ENCODE measurements around the gene VSX1.
A peak's percentile ranks its signal among the peaks of the same experiment; 100 is the strongest.

The VSX1 gene

DNA sequence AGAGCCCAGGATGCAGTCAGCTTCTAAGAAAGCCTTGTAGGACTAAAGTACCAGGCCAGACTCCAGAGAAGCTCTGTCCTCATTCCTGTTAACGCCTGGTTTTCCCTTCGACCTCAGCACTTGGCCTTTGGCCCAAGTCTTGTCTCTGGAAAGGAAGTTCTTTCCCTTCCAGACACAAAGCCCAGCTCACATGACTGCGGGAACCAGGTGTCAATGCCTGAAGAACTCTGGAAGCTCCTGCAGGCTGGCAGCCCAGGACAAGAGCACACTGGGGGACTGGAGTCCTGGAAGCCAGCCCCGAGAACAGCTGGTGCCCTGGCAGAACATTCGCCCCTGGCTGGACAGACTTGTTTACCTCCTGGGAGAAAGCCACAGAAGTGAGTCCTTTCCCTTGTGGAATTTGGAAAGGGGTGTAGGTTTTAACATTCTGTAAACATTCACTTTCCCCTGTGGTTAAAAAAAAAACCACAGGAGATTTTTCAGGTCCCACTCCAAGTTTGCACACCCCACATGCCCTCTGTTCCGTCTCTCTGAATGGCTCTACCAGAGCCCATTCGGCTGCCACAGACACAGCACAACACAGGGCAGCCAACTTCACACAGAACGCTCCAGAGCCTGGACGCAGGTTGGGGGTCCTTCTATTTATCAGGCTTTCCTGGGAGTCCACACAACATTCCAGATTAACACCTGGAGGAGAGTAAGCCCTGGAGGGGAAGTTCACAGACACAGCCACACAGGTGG is 42.1 kb downstream of the VSX1 start:
- in situ Hi-C loops (cut with MboI; ENCODE audit: low sequenced_read_pairs): no loop called here
- Histone ChIP-seq H3K27me3 (ENCODE audit: low read depth) (no peaks in the 10 kb centered on the region), H3K9me3 (no peaks in the 10 kb centered on the region), H3K4me3 (no peak overlapping the region), H3K36me3 (replicated peaks) (no peaks in the 10 kb centered on the region), H3K4me1 (no peaks in the 10 kb centered on the region)
- DNase-seq (ENCODE audit: low spot score in 2 of 2): no peak

DNA sequence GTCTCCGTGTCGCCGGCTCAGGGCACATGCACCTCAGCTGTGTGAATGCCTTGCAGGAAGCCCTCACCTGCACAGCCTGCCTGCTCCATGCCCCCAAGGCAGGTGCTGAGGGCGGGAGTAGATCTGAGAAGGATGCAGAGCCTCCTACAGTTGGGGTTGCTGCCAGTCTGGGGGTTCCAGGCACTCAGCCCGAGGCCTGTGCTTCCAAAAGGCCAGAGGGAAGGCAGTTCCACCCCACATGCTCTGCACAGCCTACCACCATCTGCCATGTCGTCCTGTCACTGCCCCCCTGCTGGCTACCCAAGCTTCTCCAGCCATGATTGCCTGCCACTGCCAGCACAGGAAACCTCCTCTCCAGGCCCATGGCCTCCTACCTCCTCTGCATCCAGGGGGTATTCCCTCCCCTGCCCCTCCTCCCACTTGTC is 43.3 kb downstream of the VSX1 start:
- H3K4me3 ChIP-seq: no peak overlapping the region
- in situ Hi-C loops (cut with MboI; ENCODE audit: low sequenced_read_pairs): no loop called here

DNA sequence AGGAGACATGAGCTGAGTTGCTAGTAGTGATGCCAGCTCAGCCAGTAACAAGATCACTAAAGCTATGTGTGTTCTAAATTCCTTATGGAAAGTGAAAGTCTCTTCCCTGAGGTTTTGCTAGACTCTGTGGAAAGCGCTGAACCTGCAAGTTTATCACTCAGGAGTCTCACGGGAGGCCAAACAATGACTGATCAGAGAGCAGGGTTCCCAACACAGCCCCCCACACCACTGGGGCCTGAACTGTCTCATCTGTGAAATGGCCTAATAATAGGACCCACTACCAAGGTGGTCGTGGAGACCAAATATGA is 43.9 kb downstream of the VSX1 start:
- DNase-seq (ENCODE audit: low spot score in 2 of 2): no peak
- H3K36me3 ChIP-seq (replicated peaks): no peaks in the 10 kb centered on the region
- no peaks in the 10 kb centered on the region for H3K9me3 ChIP-seq
- H3K4me1 ChIP-seq: peaks cover 3% of the 10 kb centered on the region
- in situ Hi-C loops (cut with MboI; ENCODE audit: low sequenced_read_pairs): no loop called here
- no peaks in the 10 kb centered on the region for H3K27me3 ChIP-seq (ENCODE audit: low read depth)
- H3K4me3 ChIP-seq: no peak overlapping the region

More for the DNA sequence above, 43.3 kb downstream of the VSX1 start:
- Histone ChIP-seq H3K9me3 (no peaks in the 10 kb centered on the region), H3K27me3 (ENCODE audit: low read depth) (no peaks in the 10 kb centered on the region), H3K4me1 (no peaks in the 10 kb centered on the region), H3K36me3 (replicated peaks) (no peaks in the 10 kb centered on the region)
- DNase-seq (ENCODE audit: low spot score in 2 of 2): no peak

DNA sequence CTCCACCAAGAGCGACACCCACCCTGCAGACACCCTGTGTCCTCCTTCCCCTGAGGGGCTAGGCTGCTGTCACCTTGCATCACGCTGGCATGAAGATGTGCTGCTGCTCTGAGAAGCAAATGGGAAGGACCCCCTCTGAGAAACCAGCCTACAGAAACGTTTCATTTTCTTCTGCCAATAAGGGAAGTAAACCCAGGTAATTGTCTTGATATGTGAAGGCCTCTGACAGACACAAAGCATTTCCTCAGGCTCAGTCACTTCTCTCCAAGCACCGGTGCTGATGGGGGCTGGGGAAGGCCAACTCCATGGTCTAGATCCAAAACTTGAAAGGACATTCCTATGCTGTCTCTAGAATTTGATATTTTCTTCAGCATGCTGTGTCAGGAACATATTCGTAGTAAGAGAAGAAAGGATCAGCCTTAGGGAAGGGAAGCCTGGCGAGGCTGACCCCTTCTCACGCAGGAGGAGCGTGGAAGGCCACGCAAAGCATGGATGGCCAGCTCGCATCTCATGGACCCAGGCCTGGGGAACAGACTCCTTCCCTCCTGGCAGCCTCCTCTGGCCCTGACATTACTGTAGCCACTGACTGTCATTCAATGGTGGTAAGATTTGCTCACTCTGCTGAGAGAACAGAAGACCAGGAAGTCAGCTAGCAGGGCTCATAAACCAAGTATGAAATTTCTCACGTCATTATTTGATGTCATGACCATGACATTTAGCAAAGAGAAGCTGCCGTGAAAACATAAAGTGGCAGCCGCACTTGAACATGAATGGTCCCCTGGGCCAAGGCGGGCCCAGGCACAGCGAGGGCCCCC is 44.4 kb downstream of the VSX1 start:
- H3K27me3 ChIP-seq (ENCODE audit: low read depth): no peaks in the 10 kb centered on the region
- no peaks in the 10 kb centered on the region for H3K36me3 ChIP-seq (replicated peaks)
- no peak overlapping the region for H3K4me3 ChIP-seq
- no peak for DNase-seq (ENCODE audit: low spot score in 2 of 2)
- no peaks in the 10 kb centered on the region for H3K9me3 ChIP-seq
- H3K4me1 ChIP-seq: peaks cover 9% of the 10 kb centered on the region
- in situ Hi-C loops (cut with MboI; ENCODE audit: low sequenced_read_pairs): no loop called here

DNA sequence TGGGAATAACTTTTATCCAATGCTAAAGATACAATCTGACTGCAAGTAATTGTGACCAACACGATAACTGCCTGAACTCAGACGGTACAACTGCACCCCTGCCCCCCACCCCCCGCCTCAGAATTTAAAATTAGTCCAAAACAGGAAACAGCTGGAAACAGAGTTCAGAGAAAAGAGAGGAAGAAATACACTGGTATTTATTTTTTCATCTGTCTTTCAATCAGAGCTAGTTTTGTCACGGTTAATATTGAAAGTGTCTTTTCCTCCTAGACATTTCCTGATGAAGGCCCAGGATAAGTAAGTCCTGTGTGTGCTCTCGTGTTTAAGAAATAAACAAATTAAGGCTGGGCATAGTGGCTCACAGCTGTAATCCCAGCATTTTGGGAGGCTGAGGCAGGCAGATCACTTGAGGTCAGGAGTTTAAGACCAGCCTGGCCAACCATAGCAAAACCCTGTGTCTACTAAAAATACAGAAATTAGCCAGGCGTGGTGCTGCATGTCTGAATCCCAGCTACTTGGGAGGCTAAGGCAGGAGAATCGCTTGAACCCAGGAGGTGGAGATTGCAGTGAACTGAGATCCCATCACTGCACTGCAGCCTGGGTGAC is 45.5 kb downstream of the VSX1 start:
- H3K36me3 ChIP-seq (replicated peaks): no peaks in the 10 kb centered on the region
- no peaks in the 10 kb centered on the region for H3K27me3 ChIP-seq (ENCODE audit: low read depth)
- DNase-seq (ENCODE audit: low spot score in 2 of 2): no peak
- peaks cover 13% of the 10 kb centered on the region for H3K4me1 ChIP-seq
- no peak overlapping the region for H3K4me3 ChIP-seq
- in situ Hi-C loops (cut with MboI; ENCODE audit: low sequenced_read_pairs): no loop called here
- no peaks in the 10 kb centered on the region for H3K9me3 ChIP-seq

DNA sequence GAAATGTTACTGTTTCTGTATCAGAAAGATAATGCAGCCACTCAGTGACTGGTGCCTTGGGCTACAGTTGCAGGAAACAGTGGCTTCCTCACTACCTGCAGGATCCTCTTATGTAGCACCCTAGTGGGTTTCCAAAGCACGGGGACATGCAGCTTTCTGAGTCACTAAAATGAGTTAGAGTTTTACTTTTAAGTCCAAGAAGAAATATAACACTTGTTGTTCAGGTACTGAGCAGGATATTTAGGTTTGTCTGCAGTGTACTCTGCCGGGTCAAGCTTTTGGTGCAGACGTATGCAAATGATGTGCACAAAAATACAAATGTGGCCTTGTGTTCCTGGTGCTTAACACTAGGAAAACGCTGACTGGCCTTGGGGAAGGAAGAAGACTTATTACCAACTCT is 46.0 kb downstream of the VSX1 start:
- H3K4me3 ChIP-seq: no peak overlapping the region
- no peak for DNase-seq (ENCODE audit: low spot score in 2 of 2)
- peaks cover 13% of the 10 kb centered on the region for H3K4me1 ChIP-seq

DNA sequence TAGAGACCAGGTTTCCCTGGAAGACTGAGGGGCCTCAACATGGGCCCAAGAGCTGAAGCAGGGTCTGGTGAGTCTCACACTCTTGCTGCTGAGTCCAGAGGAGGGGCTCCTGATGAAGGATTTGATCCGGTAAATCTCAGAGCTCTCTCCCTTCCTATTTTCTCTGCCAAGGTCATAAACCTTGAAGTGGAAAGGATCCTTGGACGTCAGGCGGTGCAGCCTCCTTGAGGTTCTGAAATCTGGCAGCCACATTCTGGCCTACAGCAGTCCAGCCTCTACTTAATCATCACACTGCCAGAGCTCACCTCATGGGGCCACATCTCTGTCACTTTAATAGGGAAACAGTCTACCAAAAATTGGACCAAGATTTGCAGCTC is 48.0 kb downstream of the VSX1 start:
- in situ Hi-C loops (cut with MboI; ENCODE audit: low sequenced_read_pairs): no loop called here
- no peaks in the 10 kb centered on the region for H3K9me3 ChIP-seq
- no peak for DNase-seq (ENCODE audit: low spot score in 2 of 2)
- H3K4me1 ChIP-seq: peaks cover 13% of the 10 kb centered on the region
- H3K27me3 ChIP-seq (ENCODE audit: low read depth): no peaks in the 10 kb centered on the region
- no peak overlapping the region for H3K4me3 ChIP-seq
- H3K36me3 ChIP-seq (replicated peaks): no peaks in the 10 kb centered on the region

More for the DNA sequence above, 46.0 kb downstream of the VSX1 start:
- no peaks in the 10 kb centered on the region for H3K36me3 ChIP-seq (replicated peaks)
- no peaks in the 10 kb centered on the region for H3K27me3 ChIP-seq (ENCODE audit: low read depth)
- H3K9me3 ChIP-seq: no peaks in the 10 kb centered on the region
- in situ Hi-C loops (cut with MboI; ENCODE audit: low sequenced_read_pairs): no loop called here

DNA sequence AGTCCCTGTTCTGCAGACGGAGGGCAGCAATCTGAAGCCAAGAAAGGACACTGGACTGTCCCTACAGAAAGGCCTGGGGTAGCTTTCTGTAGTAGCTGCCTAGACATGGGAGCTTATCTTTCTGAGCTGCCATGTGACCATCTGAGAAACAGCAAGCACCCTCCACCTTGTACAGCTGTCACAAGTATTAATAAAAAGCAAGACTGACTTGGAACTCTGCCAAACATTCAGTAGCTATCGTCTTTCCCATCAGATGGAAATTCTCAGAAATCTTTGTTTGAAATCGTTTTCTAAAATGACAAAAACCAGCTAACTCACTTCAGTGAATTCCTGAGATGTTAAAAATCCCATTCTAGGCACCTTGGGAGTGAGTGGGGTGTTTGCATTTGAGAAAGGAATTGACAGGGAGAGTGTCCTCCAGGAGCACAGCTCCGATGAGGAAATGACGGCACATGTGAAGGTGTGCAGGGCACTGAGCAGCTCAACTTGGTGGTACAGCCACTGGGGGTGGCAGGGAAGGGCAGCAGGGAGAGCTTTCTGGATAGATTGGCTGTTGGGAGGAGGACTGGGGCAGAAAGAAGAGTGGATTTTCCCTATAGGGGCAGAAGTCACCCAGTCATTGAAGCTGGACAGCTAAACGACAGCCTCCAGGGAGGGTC is 48.5 kb downstream of the VSX1 start:
- Histone ChIP-seq H3K4me3 (no peak overlapping the region), H3K4me1 (peaks cover 13% of the 10 kb centered on the region), H3K36me3 (replicated peaks) (no peaks in the 10 kb centered on the region), H3K27me3 (ENCODE audit: low read depth) (no peaks in the 10 kb centered on the region), H3K9me3 (no peaks in the 10 kb centered on the region)
- DNase-seq (ENCODE audit: low spot score in 2 of 2): peak in 1 of 2 experiments; percentile 5
- in situ Hi-C loops (cut with MboI; ENCODE audit: low sequenced_read_pairs): no loop called here

DNA sequence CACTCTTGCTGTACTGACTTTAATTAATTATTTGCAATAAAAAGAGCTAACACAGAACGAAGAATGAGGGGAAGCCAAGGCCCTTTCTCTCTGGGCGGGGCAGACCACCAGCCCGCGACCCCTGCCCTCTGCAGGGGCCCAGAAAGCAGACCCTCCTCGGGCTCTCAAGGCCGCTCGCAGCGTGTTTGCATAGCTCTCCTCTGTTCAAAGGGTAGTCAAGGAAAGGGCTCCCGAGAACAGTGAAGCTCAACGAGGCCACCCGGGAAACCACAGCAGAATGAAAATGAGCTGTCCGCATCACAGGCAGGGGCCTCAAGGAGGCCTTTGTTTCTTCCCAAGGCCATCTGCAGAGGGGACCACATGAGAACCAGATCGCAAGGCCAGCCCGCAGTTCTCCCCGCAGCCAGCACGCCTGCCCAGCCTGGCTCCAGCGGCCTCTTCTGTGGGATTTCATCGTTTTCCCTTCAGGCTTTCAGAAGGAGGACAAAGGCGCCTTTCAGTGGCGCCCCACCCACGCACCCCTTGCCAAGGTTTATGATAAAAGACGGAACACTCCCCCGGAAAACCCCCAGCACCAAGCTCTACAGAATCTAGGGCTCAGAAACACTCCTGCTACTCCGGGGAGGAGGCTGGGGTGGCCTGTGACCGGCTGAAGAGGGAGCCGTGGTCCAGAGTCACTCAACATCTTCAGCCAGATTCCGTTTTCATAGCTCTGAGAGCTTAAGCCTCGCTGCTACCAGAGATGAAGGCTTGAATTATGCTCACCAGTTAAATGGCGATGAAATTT is 49.3 kb downstream of the VSX1 start:
- no peak overlapping the region for H3K4me3 ChIP-seq
- no peaks in the 10 kb centered on the region for H3K36me3 ChIP-seq (replicated peaks)
- in situ Hi-C loops (cut with MboI; ENCODE audit: low sequenced_read_pairs): no loop called here
- peak; percentile 56 to 77 for DNase-seq (ENCODE audit: low spot score in 2 of 2)
- no peaks in the 10 kb centered on the region for H3K27me3 ChIP-seq (ENCODE audit: low read depth)
- H3K9me3 ChIP-seq: no peaks in the 10 kb centered on the region
- H3K4me1 ChIP-seq: peaks cover 13% of the 10 kb centered on the region

DNA sequence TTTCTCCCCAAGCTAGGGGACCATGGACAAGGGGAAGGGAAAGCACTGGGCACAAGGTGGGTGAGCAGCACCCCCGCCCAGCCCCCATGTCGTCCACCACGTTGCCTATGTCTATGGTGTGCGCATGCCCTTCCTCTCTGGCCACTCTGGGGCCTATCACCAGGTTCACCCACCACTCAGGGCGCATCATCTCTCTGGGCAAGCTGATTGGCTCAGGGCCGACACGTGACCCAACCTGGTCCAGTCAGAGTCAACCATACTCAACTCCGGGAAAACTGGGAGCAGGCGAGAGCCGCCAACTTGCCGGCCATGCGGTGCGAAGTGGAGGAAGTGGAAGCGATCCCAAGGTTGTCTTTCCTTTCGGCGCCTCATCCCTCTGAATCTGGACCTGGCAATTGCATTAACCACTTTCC is 49.9 kb downstream of the VSX1 start:
- Histone ChIP-seq H3K4me3 (no peak overlapping the region), H3K9me3 (no peaks in the 10 kb centered on the region), H3K4me1 (peaks cover 13% of the 10 kb centered on the region), H3K27me3 (ENCODE audit: low read depth) (no peaks in the 10 kb centered on the region), H3K36me3 (replicated peaks) (no peaks in the 10 kb centered on the region)
- in situ Hi-C loops (cut with MboI; ENCODE audit: low sequenced_read_pairs): no loop called here
- no peak for DNase-seq (ENCODE audit: low spot score in 2 of 2)

DNA sequence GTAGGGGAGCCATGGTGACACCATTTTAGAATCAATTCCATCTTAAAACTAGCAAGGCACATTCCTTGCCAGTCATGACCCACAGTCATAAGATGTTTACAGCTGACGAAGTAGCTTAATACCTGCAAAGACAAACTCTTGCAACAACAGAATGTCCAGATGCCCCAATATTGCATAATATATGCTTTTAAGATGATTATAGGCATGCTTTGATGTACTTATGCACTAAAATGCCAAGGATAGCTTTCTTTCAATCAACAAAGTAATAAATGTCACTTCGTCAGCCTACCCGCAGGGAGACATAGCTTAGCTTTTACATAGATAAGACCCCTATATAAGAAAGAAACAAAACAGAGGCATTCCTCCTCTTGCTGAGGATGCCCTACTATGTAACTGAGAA is 50.7 kb downstream of the VSX1 start:
- H3K27me3 ChIP-seq (ENCODE audit: low read depth): no peaks in the 10 kb centered on the region
- no peak overlapping the region for H3K4me3 ChIP-seq
- in situ Hi-C loops (cut with MboI; ENCODE audit: low sequenced_read_pairs): no loop called here
- no peaks in the 10 kb centered on the region for H3K9me3 ChIP-seq
- H3K4me1 ChIP-seq: peaks cover 13% of the 10 kb centered on the region
- H3K36me3 ChIP-seq (replicated peaks): no peaks in the 10 kb centered on the region
- no peak for DNase-seq (ENCODE audit: low spot score in 2 of 2)

DNA sequence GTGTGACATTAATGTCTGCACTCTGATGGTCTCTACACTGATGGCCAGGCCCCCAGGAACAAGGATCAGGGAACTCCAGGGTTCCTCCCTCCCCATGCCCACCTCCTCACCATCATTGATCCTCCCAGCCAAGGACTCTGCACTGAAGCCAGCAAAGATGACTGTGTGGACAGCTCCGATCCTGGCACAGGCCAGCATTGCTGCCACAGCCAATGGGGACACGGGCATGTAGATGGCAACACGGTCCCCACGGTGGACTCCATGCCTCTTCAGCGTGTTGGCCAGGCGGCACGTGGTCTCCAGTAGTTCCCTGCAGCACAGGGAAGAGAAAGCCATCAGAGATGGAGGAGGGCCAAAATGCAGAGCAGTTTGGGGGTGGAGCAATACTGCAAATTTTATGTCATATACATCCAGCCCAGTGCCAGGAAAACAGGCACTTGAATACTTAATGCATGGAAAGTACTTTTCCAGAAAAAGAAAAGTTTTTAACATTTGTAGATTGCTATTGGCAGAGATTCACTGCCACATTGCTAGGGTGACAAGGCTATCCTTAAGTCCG is 51.2 kb downstream of the VSX1 start:
- in situ Hi-C loops (cut with MboI; ENCODE audit: low sequenced_read_pairs): no loop called here
- no peaks in the 10 kb centered on the region for H3K27me3 ChIP-seq (ENCODE audit: low read depth)

DNA sequence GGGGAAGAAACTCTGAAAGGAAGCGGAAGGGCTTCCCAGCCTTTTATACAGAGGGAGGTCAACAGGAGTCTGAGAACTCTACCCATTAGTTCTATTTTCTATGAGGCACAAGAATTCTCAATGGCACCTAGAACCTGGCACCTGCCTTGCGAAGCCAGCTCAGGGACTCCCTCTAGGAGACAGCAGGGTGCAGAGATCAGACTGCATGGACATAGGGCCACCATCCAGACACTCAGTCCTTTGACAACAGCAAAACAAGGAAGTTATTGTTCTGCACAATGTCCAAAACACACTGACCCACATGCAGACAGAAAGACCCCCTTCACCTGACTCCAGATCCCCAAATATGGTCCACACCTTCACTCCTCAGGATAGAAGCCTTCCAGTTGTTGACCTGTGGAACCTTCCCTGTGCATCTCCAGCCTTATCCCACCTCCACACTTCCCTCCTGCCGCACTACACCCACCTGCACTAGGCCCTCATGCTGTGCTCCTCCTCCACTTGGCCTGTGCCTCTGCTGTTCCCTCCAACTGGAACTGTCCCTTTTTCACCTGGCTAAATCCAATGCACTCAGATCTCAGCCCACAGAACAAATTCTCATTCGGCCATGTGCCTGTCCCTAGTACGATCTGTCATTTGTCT is 51.8 kb downstream of the VSX1 start:
- in situ Hi-C loops (cut with MboI; ENCODE audit: low sequenced_read_pairs): no loop called here
- DNase-seq (ENCODE audit: low spot score in 2 of 2): no peak
- H3K4me1 ChIP-seq: peaks cover 13% of the 10 kb centered on the region
- H3K36me3 ChIP-seq (replicated peaks): no peaks in the 10 kb centered on the region
- no peak overlapping the region for H3K4me3 ChIP-seq
- no peaks in the 10 kb centered on the region for H3K9me3 ChIP-seq
- H3K27me3 ChIP-seq (ENCODE audit: low read depth): no peaks in the 10 kb centered on the region

More for the DNA sequence above, 51.2 kb downstream of the VSX1 start:
- H3K4me1 ChIP-seq: peaks cover 13% of the 10 kb centered on the region
- H3K4me3 ChIP-seq: no peak overlapping the region
- H3K9me3 ChIP-seq: no peaks in the 10 kb centered on the region
- no peaks in the 10 kb centered on the region for H3K36me3 ChIP-seq (replicated peaks)
- DNase-seq (ENCODE audit: low spot score in 2 of 2): no peak
